GM18499 (cell line): ENCODE data around the gene RAI14.
"Not testable (repeated sequence)": the region's sequence is repeated elsewhere in the genome, so short reads cannot be mapped to it uniquely, and the experiment has no call there.

ENCODE experiments used
- ATAC-seq: cut with Tn5 transposase; IDR thresholded peaks from one replicate; pipeline ENCODE4 v1.9.1; 2021; ENCODE audit warnings: moderate number of reproducible peaks; ENCODE audit not compliant: insufficient read depth, unreplicated experiment

RAI14 gene

GRCh38 chr5:34719029-34719428 is 62.9 kb downstream of the RAI14 start:
- no peak for ATAC-seq

DNA sequence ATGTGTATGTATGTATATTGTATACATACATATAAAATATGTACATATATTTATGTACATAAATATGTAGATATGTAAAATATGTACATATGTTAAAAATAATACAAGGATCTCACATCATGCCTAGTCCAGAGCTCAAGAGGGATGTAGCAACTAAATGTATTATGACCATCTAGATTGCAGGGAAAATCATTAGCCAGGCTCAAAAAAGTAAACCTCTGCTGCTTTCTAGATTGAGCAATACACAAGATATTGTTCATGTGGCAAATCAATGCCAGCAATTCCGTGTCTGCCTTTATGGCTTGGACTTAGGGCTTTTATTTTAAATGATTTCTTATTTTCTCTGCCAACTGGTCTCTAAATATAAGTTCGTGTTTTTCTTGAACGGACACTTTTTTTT is 65.2 kb downstream of the RAI14 start:
- no peak for ATAC-seq

- no peak for ATAC-seq
Measured at GRCh38 chr5:34722183-34722582, 66.1 kb downstream of the RAI14 start.

DNA sequence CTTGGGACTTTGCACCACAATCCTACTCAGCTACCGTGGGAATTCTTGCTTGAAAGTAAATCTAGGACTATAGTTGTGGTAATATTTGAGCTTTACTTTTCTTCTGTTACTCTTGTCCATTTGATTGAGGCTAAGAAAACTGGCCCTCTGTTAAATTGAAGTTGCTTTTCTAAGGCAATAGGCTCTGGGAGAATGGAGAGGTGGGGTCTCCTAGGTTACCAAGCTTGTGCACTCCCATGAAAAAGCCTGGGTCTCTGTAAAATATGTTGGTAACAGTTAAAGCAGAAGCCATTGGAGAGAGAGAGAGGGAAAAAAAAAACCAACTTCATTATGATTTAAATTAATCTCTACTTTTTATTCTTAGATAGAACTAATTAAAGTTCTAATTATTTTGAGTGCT is 68.6 kb downstream of the RAI14 start:
- ATAC-seq: no peak

- ATAC-seq: not testable (repeated sequence)
Measured at GRCh38 chr5:34727166-34727749, 71.1 kb downstream of the RAI14 start.

DNA sequence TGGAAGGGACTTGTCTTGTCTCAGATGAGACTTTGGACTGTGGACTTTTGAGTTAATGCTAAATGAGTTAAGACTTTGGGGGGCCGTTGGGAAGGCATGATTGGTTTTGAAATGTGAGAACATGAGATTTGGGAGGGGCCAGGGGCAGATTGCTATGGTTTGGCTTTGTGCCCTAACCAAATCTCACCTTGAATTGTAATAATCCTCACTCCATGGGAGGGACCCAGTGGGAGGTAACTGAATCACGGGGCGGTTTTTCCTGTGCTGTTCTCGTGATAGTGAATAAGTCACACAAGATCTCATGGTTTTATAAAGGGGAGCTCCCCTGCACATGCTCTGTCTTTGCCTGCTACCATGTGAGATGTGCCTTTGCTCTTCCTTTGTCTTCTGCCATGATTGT is 72.1 kb downstream of the RAI14 start:
- ATAC-seq: no peak

DNA sequence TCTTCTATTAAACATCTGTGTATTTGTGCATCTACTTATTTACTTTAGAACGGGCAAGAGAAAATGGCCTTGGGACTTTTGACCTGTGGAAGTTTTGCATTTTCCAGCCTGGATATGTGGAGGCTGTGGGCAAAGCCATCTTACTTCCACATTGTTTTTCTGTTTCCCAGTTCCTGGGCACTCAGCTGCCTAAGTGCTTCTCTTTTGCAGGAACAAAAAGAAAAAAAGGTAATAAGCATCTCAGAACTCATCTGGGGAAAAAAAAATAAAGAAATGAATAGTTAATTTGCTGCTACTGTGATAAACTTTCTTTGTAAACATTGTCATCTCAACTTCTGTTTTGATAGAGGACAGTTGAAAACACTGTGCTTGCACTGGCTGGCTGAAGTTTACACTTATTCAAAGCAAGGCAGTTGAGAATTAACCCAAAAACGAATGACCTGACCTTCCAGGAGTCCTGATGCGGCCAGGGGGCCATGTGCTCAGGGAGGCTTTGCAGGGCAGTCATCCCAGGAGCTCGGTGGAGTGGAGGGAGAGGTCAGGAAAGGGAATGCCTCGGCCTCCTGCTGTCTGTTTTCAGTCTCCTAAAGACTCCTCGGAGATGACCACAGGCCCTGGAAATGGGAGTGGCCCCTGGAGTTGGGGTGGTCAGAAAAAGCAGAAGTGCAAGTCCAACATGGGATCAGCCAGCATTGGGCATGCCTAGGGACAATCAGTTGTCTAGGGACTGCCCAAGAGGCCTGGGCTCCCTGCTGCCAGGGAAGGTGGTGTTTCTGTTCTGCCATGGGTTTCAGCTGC is 75.5 kb downstream of the RAI14 start:
- ATAC-seq: no peak

DNA sequence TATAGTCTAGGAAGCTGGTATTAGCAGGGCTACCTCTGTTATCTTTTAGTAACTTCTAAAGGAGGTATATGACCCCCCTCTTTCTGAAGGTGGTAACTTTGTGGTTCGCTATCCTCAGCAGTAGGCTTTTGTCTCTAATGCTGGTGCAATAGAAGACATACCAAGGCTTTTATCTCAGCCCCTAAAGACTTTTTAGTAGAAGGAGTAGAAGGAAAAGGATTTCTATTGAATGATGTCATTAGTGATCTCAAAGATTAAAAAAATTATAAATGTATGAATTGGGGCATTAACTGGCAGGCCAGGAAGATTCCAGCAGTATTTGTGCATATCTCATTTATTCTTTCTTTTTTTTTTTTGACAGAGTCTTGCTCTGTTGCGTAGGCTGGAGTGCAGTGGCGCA is 78.2 kb downstream of the RAI14 start:
- no peak for ATAC-seq

DNA sequence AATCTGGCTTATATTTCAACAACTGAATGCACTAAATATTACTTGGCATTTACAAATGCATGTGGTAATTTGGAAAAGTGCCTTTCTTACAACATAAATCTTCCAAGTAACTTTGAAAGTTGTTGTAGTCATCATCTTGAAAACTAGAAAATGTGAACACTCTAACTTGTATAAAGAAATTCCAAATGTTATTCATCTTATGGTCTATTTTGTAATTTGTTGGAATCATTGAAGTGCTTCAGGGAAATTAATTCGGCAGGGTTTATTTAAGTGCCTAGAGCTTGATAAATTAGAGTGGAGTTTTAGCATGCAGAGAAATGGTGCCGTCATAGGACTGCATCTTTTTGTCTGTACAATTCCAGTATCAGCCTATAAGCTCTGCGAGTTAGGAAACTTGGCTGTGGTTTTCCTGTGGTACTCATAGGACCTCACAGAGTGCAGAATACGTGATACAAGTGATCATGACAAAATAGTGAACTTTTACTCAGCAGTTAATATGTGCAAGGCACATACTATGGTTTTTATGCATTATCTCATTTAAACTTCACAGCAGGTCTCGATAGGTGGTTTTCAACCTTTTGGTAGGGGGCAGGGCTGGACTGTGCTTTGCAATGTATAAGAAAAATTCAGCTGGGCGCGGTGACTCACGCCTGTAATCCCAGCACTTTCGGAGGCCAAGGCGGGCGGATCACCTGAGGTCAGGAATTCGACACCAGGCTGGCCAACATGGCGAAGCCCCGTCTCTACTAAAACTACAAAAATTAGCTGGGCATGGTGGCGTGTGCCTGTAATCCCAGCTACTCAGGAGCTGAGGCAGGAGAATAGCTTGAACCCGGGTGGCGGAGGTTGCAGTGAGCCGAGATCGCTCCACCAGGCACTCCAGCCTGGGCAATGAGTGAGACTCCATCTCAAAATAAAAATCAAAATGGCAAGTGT is 79.6 kb downstream of the RAI14 start:
- no peak for ATAC-seq

GRCh38 chr5:34736445-34737115 is 80.5 kb downstream of the RAI14 start:
- ATAC-seq: no peak

DNA sequence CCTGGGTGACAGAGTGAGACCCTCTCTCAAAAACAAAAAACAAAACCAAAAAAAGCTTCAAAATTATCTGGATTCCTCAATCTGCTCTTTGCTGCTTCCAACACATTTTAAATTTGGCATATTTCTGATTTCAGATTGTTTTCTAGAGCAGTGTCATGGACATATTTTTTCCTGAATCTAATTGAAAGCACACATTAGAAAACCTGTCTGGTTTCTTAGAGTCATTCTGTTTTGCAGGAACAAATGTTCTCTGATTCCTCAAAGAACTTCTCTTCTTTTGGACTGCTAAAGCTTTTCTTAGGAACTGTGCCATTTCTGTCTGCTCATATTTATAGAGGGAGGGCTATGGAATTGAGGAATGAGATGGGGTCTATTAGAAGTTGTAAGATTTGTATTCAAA is 81.6 kb downstream of the RAI14 start:
- no peak for ATAC-seq

GRCh38 chr5:34738381-34738780 is 82.3 kb downstream of the RAI14 start:
- ATAC-seq: no peak

DNA sequence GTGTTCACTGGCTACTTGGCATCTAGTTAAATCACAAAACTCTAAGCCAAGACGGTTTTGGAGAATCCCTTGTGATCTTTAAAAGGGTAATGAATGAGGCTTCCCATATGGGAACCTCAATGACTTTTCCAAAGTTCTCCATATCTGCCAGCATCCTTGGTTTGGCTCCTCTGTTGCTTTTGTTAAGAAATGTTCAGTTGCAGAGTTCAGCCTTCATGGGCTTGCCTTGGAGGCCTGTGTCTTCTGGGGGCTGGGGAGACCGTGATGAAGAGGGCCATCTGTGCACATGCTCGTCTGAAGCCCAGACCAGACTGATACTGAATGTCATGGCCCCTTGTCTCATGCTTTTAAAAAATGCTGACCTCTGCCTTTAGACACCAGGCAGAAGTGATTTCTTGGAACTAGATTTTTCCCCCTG is 84.3 kb downstream of the RAI14 start:
- no peak for ATAC-seq

GRCh38 chr5:34742061-34742460 is 85.9 kb downstream of the RAI14 start:
- no peak for ATAC-seq

- no peak for ATAC-seq
Measured at GRCh38 chr5:34743878-34744277, 87.8 kb downstream of the RAI14 start.

DNA sequence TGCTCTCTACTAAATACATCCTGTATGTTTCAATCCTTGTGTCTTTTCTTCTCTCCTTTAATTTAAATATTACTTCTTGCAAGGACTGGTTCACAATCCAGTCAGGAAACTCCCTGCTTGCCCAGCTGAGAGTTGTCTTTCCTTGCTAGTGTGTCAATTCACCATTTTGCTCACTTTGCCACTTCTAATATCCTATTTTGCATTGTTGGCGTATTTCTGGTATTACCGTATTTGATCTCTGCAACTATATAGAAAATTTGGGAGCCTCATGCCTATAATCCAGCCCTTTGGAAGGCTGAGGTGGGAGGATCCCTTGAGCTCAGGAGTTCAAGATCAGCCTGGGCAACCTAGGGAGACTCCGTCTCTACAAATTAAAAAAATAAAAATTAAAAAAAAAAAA is 92.3 kb downstream of the RAI14 start:
- ATAC-seq: no peak

DNA sequence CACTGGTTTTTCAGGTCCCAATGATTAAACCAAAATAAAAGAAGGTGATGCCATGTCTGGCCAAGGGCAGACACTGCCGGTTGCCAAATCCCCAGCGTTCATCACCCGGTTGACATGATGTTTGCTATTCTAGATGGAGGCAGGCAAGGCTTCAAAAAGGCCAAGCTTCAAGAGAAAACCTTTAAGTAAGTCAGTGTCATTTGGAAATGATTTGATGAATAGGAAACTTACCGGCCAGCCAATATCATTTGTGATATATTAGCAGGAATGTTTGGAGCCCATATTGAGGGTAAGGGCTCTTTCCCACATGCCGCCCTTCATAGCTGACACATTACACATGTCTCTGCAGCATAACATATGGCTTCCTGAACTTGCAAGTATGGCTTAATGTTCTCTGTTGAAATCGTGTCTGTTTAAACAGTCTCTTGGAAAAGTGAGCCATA is 93.3 kb downstream of the RAI14 start:
- ATAC-seq: no peak

- no peak for ATAC-seq
Measured at GRCh38 chr5:34750206-34750605, 94.1 kb downstream of the RAI14 start.

DNA sequence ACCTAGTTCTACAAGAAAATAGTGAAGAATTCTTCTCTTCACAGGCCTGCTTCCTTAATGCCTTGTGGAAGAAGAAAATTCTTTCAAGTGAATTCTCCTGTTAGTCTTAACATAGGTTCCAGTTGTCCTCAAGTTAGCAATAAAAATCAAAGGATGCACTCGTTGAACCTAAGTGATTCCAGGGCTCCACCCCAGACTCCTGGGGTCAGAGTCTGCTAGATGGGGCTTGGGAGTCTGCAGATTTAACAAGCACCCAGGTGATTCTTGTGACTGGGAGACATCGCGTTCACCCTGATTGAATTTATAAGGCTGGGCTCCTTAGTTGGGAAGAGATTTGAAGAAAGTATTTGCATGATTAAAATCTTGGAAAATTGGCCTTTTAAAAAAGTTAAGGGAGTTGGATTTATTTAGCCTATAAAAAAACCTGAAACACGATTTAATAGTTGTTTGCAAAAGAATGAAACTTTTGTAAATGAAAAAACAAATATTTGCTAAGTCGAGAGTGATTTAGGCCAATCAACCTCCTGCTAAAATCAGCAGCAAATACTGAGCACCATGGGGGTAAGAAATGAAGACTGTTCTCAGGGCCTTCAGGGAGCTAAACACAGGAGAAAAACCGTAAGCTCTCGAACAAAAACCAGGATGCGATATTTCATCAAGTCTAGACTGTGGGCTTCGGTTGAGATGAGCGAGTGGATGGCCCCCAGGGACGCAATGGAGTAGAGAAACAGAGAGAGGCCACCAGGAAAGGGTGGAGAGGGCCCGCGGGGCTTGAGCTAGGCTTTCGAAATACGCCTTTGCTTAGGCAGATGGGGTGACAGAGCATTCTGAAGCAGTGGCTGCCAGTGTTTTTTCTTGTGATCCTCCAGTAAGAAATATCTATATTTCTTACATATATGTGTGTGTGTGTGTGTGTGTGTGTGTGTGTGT is 95.9 kb downstream of the RAI14 start:
- no peak for ATAC-seq
